LoVo (cell line): ENCODE results near the gene CDK6.
"Not testable (repeated sequence)": the region's sequence is repeated elsewhere in the genome, so short reads cannot be mapped to it uniquely, and the experiment has no call there.

Experiments used
- DNase-seq: peaks from one replicate; pipeline ENCODE4 v3.0.0-alpha.2; 2016; ENCODE audit warnings: low spot score

CDK6 gene

GRCh38 chr7:92836489-92836999 lies at the start of gene CDK6:
Gene CDK6 (minus strand): TSS chr7:92836573. CDS start chr7:92833323, 3,250 bp downstream.
- DNase-seq: peak; percentile 71

GRCh38 chr7:92886039-92886438 lies 49.7 kb upstream of the CDK6 start:
- DNase-seq: not testable (repeated sequence)

- no peak for DNase-seq
These were observed 47.8 kb upstream of the CDK6 start for GRCh38 chr7:92884218-92884617.

- no peak for DNase-seq
These were observed 46.4 kb upstream of the CDK6 start for GRCh38 chr7:92882760-92883159.

GRCh38 chr7:92881091-92881485 lies 44.7 kb upstream of the CDK6 start:
- no peak for DNase-seq

- no peak for DNase-seq
These were observed 44.1 kb upstream of the CDK6 start for GRCh38 chr7:92880212-92881090.

GRCh38 chr7:92877367-92877766 lies 41.0 kb upstream of the CDK6 start:
- no peak for DNase-seq

GRCh38 chr7:92876836-92877235 lies 40.5 kb upstream of the CDK6 start:
- DNase-seq: no peak

- DNase-seq: no peak
These were observed 39.3 kb upstream of the CDK6 start for GRCh38 chr7:92875719-92876118.

GRCh38 chr7:92875173-92875572 lies 38.8 kb upstream of the CDK6 start:
- no peak for DNase-seq

GRCh38 chr7:92874567-92874966 lies 38.2 kb upstream of the CDK6 start:
- DNase-seq: no peak

GRCh38 chr7:92873776-92874175 lies 37.4 kb upstream of the CDK6 start:
- DNase-seq: no peak

GRCh38 chr7:92872701-92873100 lies 36.3 kb upstream of the CDK6 start:
- DNase-seq: no peak

GRCh38 chr7:92868683-92869293 lies 32.4 kb upstream of the CDK6 start:
- no peak for DNase-seq

- not testable (repeated sequence) for DNase-seq
These were observed 27.8 kb upstream of the CDK6 start for GRCh38 chr7:92864169-92864568.

- DNase-seq: no peak
These were observed 20.1 kb upstream of the CDK6 start for GRCh38 chr7:92856436-92856835.

GRCh38 chr7:92854501-92855238 lies 18.3 kb upstream of the CDK6 start:
- DNase-seq: no peak

GRCh38 chr7:92851732-92852131 lies 15.4 kb upstream of the CDK6 start:
- no peak for DNase-seq

GRCh38 chr7:92850516-92850915 lies 14.1 kb upstream of the CDK6 start:
- no peak for DNase-seq

GRCh38 chr7:92849322-92849721 lies 12.9 kb upstream of the CDK6 start:
- no peak for DNase-seq

GRCh38 chr7:92848851-92849250 lies 12.5 kb upstream of the CDK6 start:
- no peak for DNase-seq

- no peak for DNase-seq
These were observed 12.1 kb upstream of the CDK6 start for GRCh38 chr7:92848441-92848840.

- no peak for DNase-seq
These were observed 10.9 kb upstream of the CDK6 start for GRCh38 chr7:92847305-92847704.
